Urothelium cell line (cell line): ENCODE measurements around the gene MCTP2.

Experiments used
- DNase-seq: peaks from one replicate; pipeline ENCODE4 v3.0.0; 2011; ENCODE audit warnings: low spot score, mixed read lengths
- FAIRE-seq: peaks from 2 replicates; lab custom pipeline; 2011; peaks lifted over from hg19 to GRCh38; lab: Jason Lieb, UNC

The MCTP2 gene

GRCh38 chr15:94432279-94432678, 200.9 kb downstream of the MCTP2 start:
- FAIRE-seq = no peak
- no peak for DNase-seq

DNA sequence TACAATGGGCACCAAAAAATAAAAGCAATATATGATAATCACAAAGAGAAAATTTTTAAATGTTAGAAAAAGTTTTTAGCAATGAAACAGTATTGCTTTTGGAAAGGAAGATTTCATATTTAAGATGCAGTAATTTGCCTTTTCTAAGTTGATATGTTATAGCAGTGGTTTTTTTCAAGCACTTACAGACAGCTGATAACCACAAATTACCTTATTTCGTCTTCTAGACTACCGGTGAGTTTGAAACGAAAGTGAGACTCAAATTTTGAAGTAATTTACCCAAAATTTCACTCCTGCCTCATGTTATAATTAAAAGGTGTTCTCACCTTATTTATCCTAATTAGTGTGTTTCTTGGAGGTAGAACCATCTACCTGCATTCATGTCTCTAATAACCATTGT, 207.8 kb downstream of the MCTP2 start:
- DNase-seq = no peak
- no peak for FAIRE-seq

DNA sequence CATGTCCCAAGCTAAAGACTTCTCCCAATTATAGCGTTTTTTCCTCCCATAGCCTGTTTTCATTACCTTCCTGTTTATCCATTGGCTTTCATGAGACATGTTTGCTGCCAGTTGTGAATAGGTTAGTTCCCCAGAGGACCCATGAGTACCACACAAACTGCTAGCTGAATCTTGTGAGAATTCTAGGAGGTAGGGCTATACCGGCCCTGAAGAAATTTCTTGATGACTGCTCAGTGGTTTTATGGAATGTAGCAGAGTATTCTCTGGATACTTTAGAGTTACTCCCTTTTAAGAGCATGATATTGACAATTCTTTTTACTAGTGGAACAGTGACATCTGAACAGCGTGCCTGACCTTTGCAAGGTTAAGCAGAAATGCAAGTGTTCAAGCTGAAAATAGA, 210.4 kb downstream of the MCTP2 start:
- no peak for DNase-seq

DNA sequence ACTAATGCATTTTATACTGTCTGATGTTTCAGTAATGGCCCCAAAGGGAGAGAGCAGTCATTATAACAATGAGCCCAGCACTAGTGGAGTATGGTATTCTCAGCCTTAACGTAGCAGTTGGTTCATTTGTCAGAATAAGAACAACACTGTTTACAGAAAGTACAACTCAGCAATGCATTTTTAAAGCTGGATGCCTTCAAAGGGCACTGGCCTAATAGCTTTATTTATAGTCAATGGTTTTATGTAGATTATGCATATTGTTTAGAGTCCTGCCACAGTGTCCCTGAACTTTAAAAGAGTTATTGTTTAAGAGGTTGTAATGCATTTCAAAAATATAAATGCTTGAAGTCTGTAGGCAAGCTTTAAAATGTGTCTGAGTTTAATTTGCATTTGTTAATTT, 211.1 kb downstream of the MCTP2 start:
- DNase-seq = no peak

More for the DNA sequence above, 210.4 kb downstream of the MCTP2 start:
- no peak for FAIRE-seq

DNA sequence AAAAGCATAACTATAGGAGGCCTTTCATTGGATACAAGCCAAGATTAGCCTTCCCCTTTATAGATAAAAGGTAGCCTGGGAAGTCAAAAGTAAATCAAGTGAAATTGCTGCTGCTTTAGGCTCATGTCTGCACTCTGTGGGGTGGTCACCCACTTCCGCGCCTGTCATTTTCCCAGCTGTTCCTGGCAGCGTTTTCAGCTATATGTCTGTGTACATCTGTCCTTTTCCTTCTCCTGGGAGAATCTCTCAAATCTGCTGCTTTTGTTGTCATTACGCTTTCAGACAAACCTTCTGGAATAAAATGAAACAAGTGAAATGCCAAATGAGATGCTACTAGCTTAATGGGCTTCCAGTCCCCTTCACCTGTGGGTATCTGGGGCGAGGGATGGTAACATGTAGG, 211.8 kb downstream of the MCTP2 start:
- FAIRE-seq (no peak), DNase-seq (no peak)

More for the DNA sequence above, 211.1 kb downstream of the MCTP2 start:
- FAIRE-seq = no peak

DNA sequence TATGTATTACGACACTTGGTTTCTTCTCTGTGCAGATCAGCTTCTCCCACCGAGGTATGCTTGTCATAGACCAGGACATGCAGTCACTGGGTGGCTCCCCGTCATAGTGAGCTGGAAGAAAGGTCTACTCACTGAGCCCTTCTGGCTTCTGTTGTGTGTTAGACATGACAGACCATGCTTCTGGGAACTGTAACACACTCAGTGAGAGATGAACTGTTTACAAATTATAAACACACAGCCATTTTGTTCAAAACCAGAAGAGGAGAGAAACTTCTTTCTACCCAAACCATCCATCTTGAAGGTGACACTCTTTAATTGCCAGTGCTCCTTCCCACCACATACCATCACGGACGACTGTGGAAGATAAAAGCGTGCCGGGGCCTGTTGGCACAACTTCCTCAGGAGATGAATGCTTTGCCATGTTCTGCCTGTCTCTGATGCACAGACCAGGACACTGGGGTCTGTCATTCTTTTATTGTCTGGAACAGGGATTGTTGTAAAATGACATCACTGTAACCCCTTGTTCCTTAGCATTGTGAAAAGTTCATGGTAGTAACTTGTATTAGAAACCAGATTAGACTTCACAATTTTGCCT, 214.3 kb downstream of the MCTP2 start:
- FAIRE-seq (no peak), DNase-seq (no peak)

DNA sequence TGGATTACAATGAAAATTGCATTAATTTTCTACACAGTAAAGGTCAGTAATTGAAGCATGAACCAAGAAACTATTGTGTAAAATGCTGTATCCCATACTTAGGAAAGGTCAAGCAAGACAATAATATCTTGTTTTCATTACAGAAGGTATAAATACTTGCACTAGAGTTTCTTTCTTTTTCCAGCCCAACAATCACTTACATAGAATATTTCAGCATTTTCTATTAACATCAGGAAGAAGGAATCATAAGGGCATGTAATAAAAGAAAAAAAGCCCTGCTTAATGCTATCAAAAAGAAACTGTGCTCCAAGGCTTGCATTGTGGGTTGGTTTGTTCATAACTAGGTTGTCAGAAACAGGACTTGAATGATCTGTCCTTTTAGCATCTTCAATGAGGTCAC, 215.1 kb downstream of the MCTP2 start:
- no peak for DNase-seq
- no peak for FAIRE-seq

DNA sequence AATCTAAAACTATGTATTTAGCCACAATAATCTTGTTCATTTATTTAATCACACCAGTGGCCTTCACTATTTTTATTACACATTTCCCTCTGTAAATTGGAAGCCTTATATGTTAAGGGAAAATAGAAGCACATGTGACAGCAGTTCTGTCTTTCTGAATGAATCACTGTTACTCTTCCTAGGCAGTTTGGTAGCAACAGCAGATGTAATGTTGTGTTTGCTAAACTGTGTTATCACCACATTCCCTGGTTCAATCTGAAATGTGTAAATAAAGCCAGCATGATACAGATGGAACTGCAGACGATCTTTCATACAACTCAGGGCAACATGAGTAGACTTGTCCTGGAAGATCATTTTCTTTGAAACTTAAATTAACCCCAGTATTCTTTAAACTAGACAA, 220.1 kb downstream of the MCTP2 start:
- FAIRE-seq = no peak
- no peak for DNase-seq

- FAIRE-seq = no peak
Observed at GRCh38 chr15:94453227-94453988, 222.0 kb downstream of the MCTP2 start.

GRCh38 chr15:94455297-94455696, 223.9 kb downstream of the MCTP2 start:
- FAIRE-seq (no peak), DNase-seq (no peak)

More at GRCh38 chr15:94453227-94453988, 222.0 kb downstream of the MCTP2 start:
- no peak for DNase-seq

DNA sequence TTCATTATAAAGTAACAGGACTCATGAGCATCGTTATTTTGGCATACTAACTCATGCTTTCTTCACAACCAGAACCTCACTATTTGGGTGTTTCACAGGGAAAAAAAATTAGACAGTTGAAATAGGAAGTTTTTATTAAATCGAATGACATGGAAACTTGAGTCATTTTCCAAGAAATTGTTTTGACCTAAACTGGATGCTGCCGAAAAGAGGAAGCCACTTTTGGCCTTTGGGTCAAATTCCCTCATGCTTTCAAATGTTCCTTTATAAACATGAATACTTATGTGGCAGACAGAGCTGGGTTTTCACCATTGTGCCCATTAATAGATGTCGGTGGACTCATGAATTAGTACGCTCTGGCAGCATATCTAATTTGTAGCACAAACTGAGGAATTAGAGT, 224.9 kb downstream of the MCTP2 start:
- FAIRE-seq = no peak

DNA sequence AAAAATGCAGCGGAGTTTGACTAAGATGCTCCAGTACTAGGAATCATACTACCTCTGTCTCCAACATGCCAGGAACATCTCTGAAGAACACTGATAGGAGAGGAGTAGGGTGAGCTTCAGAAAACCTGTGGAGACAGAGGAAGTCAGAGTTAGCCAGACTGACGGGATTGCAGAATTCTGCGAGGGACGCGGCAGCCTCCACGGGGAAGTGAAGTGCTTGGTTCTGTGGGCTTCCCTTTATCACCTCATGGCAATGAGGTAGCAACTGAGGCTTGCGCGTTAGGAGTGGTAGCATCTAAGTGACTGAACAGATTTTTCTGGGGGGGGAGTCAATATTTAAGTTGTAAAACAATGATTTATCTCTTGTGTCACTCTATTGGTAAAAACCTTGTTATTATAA, 226.3 kb downstream of the MCTP2 start:
- FAIRE-seq = no peak

More for the DNA sequence above, 224.9 kb downstream of the MCTP2 start:
- DNase-seq = no peak

GRCh38 chr15:94460624-94461023, 229.3 kb downstream of the MCTP2 start:
- DNase-seq (no peak), FAIRE-seq (no peak)

More for the DNA sequence above, 226.3 kb downstream of the MCTP2 start:
- DNase-seq = no peak

- FAIRE-seq = no peak
- DNase-seq = no peak
Observed at GRCh38 chr15:94467034-94467433, 235.7 kb downstream of the MCTP2 start.

GRCh38 chr15:94470492-94470891, 239.1 kb downstream of the MCTP2 start:
- FAIRE-seq = no peak
- no peak for DNase-seq

- FAIRE-seq = no peak
- no peak for DNase-seq
Observed at GRCh38 chr15:94476686-94477085, 245.3 kb downstream of the MCTP2 start.

- DNase-seq (no peak), FAIRE-seq (no peak)
Observed at GRCh38 chr15:94477913-94478553, 246.7 kb downstream of the MCTP2 start.

- no peak for DNase-seq
Observed at GRCh38 chr15:94478763-94479162, 247.4 kb downstream of the MCTP2 start.

DNA sequence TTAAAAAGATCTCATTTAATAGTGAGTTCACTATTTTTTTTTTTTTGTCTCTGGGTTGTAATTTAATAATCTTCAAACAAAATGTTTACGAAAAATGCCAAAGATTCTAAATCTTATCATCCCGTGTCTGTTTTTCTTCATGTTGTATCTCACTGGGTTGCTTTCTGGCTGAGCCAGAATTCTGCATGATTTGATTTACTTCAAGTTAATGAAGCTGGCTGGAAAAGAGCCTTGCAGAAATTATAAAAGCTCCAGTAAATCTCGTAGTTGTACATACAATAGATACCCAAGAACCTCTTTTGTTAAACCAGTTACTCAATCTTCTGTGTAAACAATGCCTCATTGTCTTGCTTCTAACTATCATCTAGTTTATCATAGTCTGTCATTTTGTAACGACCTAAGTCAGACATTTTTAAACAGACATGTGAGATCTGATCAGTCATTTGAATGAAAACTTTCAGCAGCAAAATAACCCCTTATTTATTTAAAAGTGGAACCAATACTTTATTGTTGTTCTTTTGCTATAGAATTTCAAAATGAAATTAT, 249.0 kb downstream of the MCTP2 start:
- DNase-seq (no peak), FAIRE-seq (no peak)

More at GRCh38 chr15:94478763-94479162, 247.4 kb downstream of the MCTP2 start:
- no peak for FAIRE-seq

- FAIRE-seq = no peak
- DNase-seq = no peak
Observed at GRCh38 chr15:94485148-94485719, 253.9 kb downstream of the MCTP2 start.

DNA sequence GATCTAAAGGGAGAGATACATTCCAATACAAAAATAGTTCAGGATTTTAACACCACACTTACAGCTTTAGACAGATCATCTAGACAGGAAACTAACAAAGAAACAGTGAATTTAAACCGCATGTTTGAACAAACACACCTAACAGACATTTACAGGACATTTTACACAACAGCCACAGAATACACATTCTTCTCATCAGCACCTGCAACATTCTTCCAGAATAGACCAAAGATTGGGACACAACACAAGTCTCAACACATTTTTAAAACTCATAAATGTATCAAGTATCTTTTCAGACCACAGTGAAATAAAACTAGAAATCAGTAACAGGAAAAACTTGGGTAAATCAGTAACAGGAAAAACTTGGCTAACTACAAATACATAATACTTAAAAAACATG, 256.3 kb downstream of the MCTP2 start:
- FAIRE-seq = no peak
- DNase-seq = no peak
